Measurements from ENCODE around the gene HOATZ.

The HOATZ gene

DNA sequence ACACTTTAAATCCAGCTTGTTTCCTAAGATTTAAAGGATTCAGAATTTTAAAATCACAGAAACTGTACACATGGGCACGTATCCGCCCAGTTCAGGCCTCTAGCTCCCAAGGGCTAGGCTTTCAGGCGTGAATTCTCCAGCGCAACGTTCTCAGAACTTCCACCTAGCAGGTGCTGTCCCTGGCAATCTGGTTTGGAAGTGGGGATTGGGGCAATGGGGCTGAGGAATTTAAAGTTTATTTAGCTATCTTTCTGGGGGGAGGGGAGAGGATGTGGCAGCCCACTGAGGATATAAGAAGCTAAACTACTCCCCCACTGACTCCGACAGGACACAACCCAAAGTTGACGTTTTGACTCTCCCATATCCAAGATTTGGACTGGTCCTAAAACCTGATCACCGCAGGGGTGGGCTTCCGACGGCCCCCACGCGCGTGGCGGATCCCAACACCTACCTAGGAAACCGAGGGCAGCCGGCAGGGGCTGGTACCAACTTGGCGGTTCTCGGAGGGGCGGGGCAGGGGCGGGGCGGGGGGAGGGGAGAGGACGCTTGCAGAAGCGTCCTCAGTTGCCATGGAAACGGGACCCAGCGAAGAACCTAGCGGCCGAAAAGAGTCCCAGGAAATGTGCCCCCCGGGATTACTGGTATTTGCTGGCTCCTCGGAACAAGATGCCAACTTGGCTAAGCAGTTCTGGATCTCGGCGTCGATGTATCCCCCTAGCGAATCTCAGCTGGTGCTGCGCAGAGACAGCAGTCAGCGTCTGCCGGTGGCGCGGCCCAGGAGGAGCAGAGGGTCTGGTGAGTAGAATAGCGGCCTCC is at the start of gene HOATZ:
Gene HOATZ (plus strand): TSS at position 563 of the 816 bp plus-strand sequence. CDS start 7 bp downstream, at position 570.
- no peak for DNase-seq (ENCODE audit: low read depth in 2 of 2)

GRCh38 chr11:111465400-111465799 is 49.2 kb upstream of the HOATZ start:
- no peak for DNase-seq (ENCODE audit: low read depth in 2 of 2)

DNA sequence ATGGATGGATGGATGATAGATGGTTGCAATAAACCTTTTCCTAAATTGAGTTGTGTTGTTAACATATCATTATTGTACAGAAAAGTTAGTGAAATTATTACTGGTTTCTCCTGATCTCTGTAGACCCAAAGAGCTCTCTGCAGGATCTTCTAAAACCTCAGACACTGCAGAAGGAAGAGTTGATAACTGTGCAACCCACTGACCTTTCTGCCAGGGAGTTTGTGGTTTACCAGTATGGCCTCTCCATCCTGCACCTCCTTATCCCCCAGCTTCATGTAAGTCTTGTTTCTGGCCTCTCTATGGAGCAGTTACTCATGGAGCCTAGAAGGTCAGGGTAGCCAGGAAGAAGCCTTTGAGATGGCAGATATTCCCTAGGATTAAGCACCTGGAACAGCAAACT is 48.0 kb upstream of the HOATZ start:
- no peak for DNase-seq (ENCODE audit: low read depth in 2 of 2)

- no peak for DNase-seq (ENCODE audit: low read depth in 2 of 2)
Measured at GRCh38 chr11:111469200-111469599, 45.4 kb upstream of the HOATZ start.

DNA sequence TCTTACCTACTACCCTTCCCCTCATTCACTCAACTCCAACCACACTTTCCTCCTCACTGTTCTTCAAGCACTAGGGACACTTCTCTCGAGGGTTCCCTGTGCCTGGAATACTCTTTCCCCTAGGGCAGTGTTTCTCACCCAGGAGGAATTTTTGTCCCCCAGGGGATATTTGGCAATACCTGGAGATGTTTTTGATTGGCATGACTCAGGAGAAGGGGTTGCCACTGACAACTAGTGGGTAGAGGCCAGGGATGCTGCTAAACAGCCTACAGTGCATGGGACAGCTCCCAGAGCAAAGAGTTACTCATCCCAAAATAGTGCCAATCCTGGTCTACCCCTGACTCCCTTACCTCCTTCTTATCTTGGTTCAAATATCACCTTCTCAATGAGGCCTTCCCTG is 42.4 kb upstream of the HOATZ start:
- DNase-seq (ENCODE audit: low read depth in 2 of 2), result no peak

- no peak for DNase-seq (ENCODE audit: low read depth in 2 of 2)
Measured at GRCh38 chr11:111474432-111474831, 40.1 kb upstream of the HOATZ start.

DNA sequence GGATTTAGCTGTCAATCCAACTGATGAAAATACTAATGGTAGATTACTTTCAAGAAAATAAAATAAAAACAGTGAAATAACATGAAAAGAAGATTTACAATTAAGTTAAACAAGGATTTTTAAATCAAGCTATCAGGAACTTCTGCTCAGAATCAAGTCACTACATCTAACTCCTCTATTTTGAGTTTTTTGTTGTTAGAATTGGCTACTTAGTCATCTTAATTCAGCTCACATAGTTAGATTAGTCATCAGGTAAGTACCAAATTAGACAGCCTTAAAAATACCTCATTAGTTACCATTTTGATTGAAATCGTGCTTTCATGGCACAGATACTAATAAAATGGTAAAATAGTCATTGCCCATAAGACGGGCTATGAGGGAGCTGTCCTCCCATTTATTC is 38.2 kb upstream of the HOATZ start:
- no peak for DNase-seq (ENCODE audit: low read depth in 2 of 2)

GRCh38 chr11:111476956-111477355 is 37.6 kb upstream of the HOATZ start:
- no peak for DNase-seq (ENCODE audit: low read depth in 2 of 2)

- DNase-seq (ENCODE audit: low read depth in 2 of 2), result no peak
Measured at GRCh38 chr11:111477898-111478297, 36.7 kb upstream of the HOATZ start.

DNA sequence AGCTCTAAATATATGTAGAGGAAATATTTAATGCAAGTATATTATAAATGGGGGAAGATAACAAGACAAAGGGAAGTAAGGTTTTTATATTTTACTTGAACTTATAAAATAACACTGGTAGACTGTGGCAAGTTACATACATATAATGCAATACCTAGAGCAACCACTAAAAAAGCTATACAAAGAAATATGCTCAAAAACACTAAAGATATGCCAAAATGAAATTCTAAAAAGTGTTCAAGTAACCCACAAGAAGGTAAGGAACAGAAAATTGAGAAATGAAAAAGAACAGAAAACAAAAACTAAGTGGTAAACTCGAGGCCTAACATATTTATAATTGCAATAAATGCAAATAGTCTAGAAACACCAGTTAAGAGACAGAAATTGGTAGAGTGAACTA is 34.9 kb upstream of the HOATZ start:
- no peak for DNase-seq (ENCODE audit: low read depth in 2 of 2)

GRCh38 chr11:111483431-111483830 is 31.1 kb upstream of the HOATZ start:
- DNase-seq (ENCODE audit: low read depth in 2 of 2), result no peak

DNA sequence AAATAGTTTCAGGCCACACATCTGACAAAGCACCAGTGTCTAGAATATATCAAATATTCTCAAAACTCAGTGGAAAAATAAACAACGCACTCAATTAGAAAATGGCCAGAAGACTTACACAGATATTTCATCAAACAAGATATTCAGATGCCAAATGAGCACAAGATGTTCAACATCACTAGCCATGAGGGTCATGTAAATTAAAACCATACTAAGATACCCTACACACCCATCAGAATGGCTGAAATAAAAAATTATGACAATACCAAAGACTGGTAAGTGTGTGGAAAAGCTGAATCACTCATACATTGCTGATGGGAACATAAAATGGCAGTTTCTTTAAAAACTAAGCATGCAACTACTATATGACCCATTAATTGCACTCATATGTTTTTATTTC is 24.1 kb upstream of the HOATZ start:
- no peak for DNase-seq (ENCODE audit: low read depth in 2 of 2)

GRCh38 chr11:111494040-111494439 is 20.5 kb upstream of the HOATZ start:
- no peak for DNase-seq (ENCODE audit: low read depth in 2 of 2)

DNA sequence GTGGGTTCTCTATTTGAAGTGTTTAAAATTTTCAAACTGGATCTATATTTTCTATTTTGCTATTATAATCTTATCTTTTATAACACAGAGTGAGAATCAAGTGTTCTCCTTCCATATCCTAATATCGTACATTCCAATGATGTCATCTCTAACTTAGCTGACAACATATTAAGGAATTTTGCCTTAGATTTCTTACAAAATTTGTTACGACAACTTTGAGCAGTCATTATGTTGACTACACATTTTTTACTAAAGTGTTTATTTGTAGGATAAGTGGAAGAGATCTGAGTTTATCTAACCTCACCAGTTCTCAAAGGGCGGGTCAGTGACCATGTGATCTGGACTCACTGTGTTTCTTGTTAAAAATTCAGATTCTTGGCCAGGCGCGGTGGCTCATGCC is 15.1 kb upstream of the HOATZ start:
- no peak for DNase-seq (ENCODE audit: low read depth in 2 of 2)

- no peak for DNase-seq (ENCODE audit: low read depth in 2 of 2)
Measured at GRCh38 chr11:111500481-111500880, 14.1 kb upstream of the HOATZ start.

GRCh38 chr11:111502611-111503010 is 12.0 kb upstream of the HOATZ start:
- DNase-seq (ENCODE audit: low read depth in 2 of 2), result no peak

DNA sequence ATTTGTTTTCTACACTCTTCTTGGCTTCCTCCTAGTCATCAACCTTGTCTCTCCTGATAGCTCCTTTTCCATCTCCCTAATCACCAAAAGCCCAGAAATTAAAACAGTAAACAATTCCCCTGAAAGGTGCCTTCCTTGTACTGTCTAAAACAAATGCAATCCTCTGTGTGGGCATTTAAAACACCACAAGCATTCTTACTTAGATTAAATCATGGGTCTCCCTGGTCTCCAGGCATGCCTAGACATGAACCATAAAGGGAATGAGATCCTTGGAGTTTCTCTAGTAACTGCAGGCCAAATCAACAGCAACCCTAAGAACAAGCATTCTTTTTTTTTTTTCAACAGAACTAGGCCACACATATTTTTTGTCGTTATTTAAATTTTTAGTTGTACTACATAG is 4.3 kb upstream of the HOATZ start:
- DNase-seq (ENCODE audit: low read depth in 2 of 2), result no peak

- DNase-seq (ENCODE audit: low read depth in 2 of 2), result no peak
Measured at GRCh38 chr11:111512296-111513239, 2.0 kb upstream of the HOATZ start, which contains the start of gene BTG4. Gene BTG4, minus strand, starts transcription at chr11:111512386. Its CDS starts 13,610 bp downstream, at chr11:111498776.

GRCh38 chr11:111513240-111513605 is 1.4 kb upstream of the HOATZ start:
- DNase-seq (ENCODE audit: low read depth in 2 of 2), result no peak

DNA sequence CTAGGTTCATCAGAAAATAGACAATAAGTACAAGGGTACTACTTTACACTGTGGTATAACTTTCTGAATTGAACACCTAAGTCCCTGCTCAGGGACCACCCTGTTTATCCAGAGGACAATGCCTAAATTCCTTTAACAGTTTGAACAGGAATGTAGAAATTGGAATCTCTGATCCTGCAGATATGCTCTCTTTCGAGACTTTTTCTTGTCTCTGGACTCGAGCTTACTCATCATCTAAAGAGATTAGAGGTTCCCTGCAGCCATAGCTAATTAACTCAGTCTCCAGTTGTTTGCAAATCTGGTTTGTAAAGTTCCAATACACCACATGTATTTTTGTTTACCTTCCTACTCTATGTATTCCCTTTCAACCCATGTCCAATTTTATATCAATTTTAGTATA is 1.0 kb downstream of the HOATZ start:
- no peak for DNase-seq (ENCODE audit: low read depth in 2 of 2)

- no peak for DNase-seq (ENCODE audit: low read depth in 2 of 2)
Measured at GRCh38 chr11:111518668-111519067, 4.1 kb downstream of the HOATZ start.

DNA sequence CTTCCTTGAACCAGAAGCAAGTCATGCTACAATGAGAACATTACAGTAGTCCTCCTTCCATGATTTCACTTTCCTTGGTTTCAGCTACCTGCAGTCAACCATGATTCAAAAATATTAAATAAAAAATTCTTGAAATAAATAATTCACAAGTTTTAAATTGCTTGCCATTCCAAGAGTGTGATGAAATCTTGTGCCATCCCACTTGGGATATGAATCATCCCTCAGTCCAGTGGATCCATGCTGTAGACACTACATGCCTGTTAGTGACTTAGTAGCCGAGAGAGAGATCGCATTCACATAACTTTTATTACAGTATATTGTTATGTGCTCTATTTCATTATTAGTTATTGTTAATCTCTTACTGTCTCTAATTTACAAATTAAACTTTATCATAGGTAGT is 6.0 kb downstream of the HOATZ start:
- DNase-seq (ENCODE audit: low read depth in 2 of 2), result no peak

- no peak for DNase-seq (ENCODE audit: low read depth in 2 of 2)
Measured at GRCh38 chr11:111521135-111521534, 6.6 kb downstream of the HOATZ start.
